ENCODE results near the gene CNTD1.
"Not testable (repeated sequence)": the region's sequence is repeated elsewhere in the genome, so short reads cannot be mapped to it uniquely, and the experiment has no call there.

CNTD1 gene

DNA sequence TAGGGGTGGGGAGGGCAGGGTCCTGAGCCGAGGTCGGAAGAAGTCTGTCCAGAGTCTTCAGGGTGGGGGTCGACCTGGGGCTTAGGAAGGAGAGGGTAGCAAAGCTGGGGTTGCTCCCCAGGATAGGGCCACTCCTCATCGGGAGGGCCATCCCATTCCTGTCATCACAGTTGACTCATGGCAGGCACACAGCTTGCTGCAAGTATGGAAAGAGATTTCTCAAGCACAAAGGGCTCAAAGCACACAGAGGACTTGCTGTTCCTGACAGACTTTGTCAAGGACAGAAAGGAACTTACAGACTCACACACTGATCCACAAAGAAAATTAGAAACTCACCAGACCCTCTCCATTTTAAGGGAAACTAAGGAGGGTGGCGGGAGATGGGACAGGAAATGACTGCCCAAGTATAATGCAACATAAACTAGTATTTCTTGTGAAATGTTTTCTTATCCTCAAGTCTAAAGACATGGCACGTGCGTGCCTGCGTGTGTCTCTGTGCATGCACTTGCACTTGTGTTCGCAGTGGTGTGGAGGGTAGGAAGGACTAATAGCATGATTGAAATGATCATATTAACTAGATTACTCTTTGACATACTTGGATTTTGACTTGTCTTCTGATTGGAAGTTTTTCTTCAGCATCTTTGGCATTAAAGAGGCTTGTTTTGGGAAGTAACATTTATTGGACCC is 48.1 kb downstream of the CNTD1 start:
- no peak for FAIRE-seq

DNA sequence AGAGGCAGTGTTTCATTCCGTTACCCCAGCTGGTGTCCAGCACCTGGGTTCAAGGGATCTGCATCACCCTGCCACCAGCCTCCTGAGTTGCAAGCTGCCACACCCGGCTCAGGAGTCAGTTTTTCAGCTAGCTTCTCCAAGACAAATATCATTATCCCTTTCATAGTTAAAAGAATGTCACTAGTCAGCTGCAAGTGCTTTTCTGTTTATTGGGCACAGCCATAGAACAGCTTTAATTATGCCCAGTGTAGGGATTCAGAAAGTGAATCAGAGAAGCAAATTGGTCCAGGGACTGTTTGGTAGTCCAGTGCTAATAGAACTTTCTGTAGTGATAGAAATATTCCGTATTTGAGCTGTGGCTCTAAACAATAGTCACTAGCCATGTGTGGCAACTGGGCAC is 49.4 kb downstream of the CNTD1 start:
- no peak for FAIRE-seq

DNA sequence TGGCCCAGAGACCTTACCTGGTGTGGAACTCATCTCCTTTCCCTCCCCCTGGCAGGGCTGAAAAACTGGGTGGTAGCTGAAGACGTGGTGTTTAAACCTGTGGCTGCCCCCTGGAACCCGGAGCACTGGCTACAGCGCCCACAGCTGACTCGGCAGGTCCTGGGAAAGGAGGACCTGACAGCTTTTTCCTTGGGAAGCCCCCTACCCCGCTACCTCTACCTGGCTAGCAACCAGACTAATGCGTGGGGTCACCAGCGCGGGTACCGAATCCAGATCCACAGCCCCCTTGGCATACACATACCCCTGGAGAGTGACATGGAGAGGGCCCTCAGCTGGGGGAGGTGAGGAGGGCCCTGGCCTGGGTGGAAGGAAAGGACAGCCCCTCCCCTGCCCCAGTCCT is 50.4 kb downstream of the CNTD1 start:
- FAIRE-seq = no peak

DNA sequence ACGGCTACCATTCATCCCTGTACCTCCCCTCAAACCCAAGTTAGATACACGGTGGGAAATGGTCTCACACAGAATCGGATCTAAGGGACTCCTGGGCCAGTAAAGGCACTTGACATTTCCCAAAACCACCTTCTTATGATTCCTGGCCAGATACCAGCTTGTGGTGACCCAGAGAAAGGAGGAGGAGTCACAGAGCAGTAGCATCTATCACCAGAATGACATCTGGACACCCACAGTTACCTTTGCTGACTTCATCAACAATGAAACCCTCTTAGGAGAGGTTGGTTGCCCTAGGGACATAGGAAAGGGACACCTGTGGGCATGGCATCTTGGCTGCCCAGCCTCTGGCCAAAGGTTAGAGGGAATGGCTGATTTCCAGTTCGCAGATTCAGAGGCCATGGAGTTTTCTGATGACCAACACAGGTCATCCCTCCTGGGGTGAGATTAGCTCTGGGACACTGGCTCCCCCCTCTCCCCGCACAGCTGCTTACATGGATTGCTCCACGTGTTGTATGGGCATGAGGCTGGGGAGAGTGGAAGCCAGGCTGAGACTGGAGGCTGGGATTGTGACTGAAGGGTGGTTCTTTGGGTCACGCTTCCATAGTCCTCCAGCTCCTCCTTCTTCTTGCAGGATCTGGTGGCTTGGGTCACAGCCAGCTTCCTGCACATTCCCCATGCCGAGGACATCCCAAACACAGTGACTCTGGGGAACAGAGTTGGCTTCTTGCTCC is 51.0 kb downstream of the CNTD1 start:
- FAIRE-seq = no peak

DNA sequence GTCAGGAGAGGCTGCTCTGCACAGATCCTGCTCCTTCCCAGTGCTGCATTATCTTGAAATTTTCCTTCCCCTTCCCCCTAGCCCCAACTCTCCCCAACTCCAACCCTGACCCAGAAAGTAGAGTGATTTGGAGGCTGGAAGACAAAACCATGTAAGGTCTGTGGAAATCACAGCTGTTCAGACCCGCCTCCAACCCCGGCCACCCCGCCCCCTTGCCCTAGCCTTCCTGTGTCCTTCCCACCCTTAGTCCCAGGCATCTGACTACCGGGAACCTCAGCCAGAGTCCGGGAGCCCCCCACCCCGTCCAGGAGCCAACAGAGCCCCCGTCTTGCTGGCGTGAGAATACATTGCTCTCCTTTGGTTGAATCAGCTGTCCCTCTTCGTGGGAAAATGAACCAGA is 52.3 kb downstream of the CNTD1 start, which contains the start of gene AOC3:
Gene AOC3, plus strand, starts transcription at position 246 of the 400 bp plus-strand sequence. Its CDS starts 145 bp downstream, at position 391.
- no peak for FAIRE-seq

DNA sequence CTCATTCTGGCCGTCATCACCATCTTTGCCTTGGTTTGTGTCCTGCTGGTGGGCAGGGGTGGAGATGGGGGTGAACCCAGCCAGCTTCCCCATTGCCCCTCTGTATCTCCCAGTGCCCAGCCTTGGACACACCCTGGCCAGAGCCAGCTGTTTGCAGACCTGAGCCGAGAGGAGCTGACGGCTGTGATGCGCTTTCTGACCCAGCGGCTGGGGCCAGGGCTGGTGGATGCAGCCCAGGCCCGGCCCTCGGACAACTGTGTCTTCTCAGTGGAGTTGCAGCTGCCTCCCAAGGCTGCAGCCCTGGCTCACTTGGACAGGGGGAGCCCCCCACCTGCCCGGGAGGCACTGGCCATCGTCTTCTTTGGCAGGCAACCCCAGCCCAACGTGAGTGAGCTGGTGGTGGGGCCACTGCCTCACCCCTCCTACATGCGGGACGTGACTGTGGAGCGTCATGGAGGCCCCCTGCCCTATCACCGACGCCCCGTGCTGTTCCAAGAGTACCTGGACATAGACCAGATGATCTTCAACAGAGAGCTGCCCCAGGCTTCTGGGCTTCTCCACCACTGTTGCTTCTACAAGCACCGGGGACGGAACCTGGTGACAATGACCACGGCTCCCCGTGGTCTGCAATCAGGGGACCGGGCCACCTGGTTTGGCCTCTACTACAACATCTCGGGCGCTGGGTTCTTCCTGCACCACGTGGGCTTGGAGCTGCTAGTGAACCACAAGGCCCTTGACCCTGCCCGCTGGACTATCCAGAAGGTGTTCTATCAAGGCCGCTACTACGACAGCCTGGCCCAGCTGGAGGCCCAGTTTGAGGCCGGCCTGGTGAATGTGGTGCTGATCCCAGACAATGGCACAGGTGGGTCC is 52.9 kb downstream of the CNTD1 start:
- FAIRE-seq = not testable (repeated sequence)

DNA sequence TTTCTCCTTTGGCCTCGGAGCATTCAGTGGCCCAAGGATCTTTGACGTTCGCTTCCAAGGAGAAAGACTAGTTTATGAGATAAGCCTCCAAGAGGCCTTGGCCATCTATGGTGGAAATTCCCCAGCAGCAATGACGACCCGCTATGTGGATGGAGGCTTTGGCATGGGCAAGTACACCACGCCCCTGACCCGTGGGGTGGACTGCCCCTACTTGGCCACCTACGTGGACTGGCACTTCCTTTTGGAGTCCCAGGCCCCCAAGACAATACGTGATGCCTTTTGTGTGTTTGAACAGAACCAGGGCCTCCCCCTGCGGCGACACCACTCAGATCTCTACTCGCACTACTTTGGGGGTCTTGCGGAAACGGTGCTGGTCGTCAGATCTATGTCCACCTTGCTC is 53.7 kb downstream of the CNTD1 start:
- FAIRE-seq = no peak

DNA sequence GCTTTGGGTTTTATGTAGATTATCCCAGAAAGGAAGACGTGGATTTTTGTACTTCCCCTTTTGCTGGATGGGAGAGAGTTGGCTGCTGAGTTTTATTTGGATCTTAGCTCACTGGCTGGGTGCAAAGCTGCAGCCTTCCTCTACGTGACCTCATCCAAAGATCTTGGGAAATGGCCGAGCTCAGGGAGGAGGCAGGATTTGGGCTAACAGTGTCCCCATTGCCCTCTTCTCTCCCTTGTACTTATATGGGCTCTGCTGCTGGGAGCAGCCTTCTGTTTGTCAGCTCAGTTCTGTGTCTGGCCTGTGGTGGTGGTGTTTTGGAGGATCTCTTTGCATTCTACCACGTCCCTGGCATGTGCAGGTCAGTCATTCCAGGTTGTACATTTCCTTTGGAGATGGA is 54.3 kb downstream of the CNTD1 start:
- no peak for FAIRE-seq

DNA sequence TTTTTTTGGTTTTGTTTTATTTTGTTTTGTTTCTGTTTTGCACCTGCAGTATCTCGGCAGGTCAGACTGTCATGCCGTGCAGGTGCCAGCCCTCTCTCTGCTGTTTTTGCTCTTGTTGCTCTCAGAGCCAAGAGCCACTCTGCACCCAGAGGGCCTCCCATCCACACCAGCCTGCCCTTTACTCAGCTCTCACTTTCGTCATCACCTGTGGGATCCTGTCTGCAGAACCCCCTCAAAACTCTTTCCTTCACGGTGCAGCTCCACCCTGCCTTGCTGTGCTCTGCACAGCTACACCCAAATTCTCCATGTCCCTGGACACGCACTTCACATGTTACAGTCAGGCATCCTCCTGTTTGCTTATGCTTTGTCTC is 54.9 kb downstream of the CNTD1 start:
- no peak for FAIRE-seq

DNA sequence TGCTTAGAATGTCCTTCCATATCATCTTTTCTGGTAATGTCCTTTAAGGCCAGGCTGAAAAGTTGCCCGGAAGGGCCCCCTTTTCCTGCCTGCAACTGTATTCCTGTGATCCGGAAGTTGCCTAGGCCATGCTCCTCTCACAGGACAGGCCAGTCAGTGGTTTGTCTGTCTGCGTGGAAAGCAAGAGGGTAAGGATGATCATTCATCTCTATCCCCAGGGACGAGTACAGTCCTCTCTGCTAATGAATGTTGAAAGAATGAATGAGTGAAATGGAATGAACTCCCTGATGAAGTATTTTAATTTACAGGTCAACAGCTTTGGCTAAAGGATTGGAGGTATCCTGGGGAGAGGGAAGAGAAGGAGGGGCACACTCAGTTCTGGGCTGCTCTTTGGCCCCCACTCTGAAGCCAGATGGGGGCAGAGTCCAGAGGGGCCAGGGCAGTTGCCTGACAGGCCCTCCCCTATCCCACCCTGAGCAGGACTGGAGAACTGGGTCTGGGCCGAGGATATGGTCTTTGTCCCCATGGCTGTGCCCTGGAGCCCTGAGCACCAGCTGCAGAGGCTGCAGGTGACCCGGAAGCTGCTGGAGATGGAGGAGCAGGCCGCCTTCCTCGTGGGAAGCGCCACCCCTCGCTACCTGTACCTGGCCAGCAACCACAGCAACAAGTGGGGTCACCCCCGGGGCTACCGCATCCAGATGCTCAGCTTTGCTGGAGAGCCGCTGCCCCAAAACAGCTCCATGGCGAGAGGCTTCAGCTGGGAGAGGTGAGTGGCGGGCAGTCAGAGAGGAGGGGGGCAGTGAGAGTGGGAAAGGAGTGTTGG is 55.5 kb downstream of the CNTD1 start:
- FAIRE-seq = no peak

DNA sequence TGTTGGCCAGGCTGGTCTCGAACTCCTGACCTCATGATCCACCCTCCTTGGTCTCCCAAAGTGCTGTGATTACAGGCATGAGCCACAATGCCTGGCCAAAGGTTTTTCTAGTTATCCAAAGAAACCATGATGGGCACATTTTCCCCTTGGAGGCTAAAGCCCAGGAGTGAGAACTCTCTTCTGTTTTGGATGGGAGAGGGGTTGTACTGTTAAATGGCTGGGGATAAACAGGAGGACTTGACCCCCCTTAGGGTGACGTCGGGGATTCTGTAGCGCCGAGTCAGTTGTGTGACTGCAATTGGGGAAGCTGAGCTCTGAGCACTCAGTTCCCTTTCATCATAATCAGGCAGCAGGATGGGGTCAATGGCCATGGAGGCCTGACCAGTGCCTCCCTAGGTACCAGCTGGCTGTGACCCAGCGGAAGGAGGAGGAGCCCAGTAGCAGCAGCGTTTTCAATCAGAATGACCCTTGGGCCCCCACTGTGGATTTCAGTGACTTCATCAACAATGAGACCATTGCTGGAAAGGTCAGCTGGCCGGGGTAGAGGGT is 56.5 kb downstream of the CNTD1 start:
- FAIRE-seq = no peak

DNA sequence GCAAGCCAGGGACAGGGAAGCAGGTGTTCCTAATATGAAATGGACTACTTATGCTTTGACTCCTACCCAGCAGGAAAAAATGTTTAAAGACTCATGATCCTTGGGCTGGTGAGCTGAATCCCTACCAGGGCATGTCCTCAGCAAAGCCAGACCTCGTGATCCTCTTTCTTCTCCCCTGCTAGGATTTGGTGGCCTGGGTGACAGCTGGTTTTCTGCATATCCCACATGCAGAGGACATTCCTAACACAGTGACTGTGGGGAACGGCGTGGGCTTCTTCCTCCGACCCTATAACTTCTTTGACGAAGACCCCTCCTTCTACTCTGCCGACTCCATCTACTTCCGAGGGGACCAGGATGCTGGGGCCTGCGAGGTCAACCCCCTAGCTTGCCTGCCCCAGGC is 57.4 kb downstream of the CNTD1 start:
- not testable (repeated sequence) for FAIRE-seq

DNA sequence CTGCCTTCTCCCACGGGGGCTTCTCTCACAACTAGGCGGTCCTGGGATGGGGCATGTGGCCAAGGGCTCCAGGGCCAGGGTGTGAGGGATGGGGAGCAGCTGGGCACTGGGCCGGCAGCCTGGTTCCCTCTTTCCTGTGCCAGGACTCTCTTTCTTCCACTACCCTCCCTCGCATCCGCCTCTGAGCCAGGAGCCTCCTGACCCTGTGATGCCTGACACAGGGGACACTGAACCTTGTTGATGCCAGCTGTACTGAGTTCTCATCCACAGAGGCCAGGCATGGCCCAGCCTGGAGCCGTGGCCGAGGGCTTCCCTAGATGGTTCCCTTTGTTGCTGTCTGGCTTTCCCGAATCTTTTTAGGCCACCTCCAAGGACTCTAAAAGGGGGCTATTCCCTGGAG is 57.9 kb downstream of the CNTD1 start:
- not testable (repeated sequence) for FAIRE-seq

DNA sequence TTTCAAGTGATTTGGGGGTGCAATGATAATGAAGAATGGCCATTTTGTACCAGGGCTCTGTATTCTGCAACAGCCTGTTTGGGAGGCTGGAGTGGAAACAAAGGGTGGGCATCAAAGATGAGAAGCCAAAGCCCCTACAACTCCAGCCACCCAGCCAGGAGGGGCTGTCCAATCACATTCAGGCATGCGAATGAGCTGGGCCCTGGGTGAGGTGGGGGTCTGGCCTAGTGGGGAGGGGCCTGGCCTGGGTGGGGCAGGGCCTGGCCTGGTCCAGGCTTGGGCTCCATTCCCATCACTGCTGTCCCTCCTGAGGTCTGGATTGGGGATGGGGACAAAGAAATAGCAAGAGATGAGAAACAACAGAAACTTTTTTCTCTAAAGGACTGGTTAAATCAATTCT is 58.7 kb downstream of the CNTD1 start:
- FAIRE-seq = no peak
